Measurements from ENCODE around the gene ERBB4.

ERBB4 gene

GRCh38 chr2:211877061-211877460, 661.5 kb downstream of the ERBB4 start:
- TF ChIP-seq CTCF (IDR thresholded peaks at IDR 0.05), result no peak

GRCh38 chr2:211875488-211875887, 663.1 kb downstream of the ERBB4 start:
- no peak for TF ChIP-seq CTCF (IDR thresholded peaks at IDR 0.05)

- no peak for TF ChIP-seq CTCF (IDR thresholded peaks at IDR 0.05)
Observed at GRCh38 chr2:211868996-211869533, 669.5 kb downstream of the ERBB4 start.

- TF ChIP-seq CTCF (IDR thresholded peaks at IDR 0.05), result no peak
Observed at GRCh38 chr2:211867845-211868451, 670.7 kb downstream of the ERBB4 start.

GRCh38 chr2:211864328-211864727, 674.3 kb downstream of the ERBB4 start:
- TF ChIP-seq CTCF (IDR thresholded peaks at IDR 0.05), result no peak

GRCh38 chr2:211860224-211860623, 678.4 kb downstream of the ERBB4 start:
- TF ChIP-seq CTCF (IDR thresholded peaks at IDR 0.05), result no peak

- TF ChIP-seq CTCF (IDR thresholded peaks at IDR 0.05), result no peak
Observed at GRCh38 chr2:211854832-211855231, 683.8 kb downstream of the ERBB4 start.

GRCh38 chr2:211846714-211847113, 691.9 kb downstream of the ERBB4 start:
- TF ChIP-seq CTCF (IDR thresholded peaks at IDR 0.05), result no peak
